RWPE2 (cell line): Measurements from ENCODE around the gene TMEM63A.

Experiments used
- ATAC-seq: fragments of 200-7000 bp; cut with Tn5 transposase; 3 replicates; pipeline ENCODE4 v1.9.1; 2021; ENCODE audit warnings: low read depth
- DNase-seq: peaks from one replicate; pipeline ENCODE4 v3.0.0-alpha.2; 2020; ENCODE audit warnings: low spot score
- H3K27ac ChIP-seq: fragments of 450-650 bp; 2 replicates; pipeline ENCODE4 v1.5.1; 2017; ENCODE audit warnings: mild to moderate bottlenecking; ENCODE audit not compliant: poor library complexity, severe bottlenecking
- H3K27me3 ChIP-seq: fragments of 250-450 bp; sonication (Bioruptor Pico); 2 replicates; pipeline ENCODE4 v1.5.1; 2021; ENCODE audit warnings: mild to moderate bottlenecking, moderate library complexity; ENCODE audit not compliant: insufficient read depth, poor library complexity, severe bottlenecking
- H3K36me3 ChIP-seq: fragments of 250-450 bp; sonication (Bioruptor Pico); 2 replicates; pipeline ENCODE4 v1.5.1; 2020; ENCODE audit warnings: low read depth, mild to moderate bottlenecking, moderate library complexity
- H3K4me1 ChIP-seq: fragments of 250-450 bp; sonication (Bioruptor Pico); 2 replicates; pipeline ENCODE4 v1.5.1; 2021; ENCODE audit warnings: mild to moderate bottlenecking, moderate library complexity; ENCODE audit not compliant: insufficient read depth, poor library complexity, severe bottlenecking
- H3K4me3 ChIP-seq: fragments of 250-450 bp; sonication (Bioruptor Pico); 2 replicates; pipeline ENCODE4 v1.5.1; 2021; ENCODE audit warnings: mild to moderate bottlenecking, moderate library complexity; ENCODE audit not compliant: severe bottlenecking
- H3K9me3 ChIP-seq: fragments of 250-450 bp; sonication (Bioruptor Pico); 2 replicates; pipeline ENCODE4 v1.5.1; 2021; ENCODE audit warnings: mild to moderate bottlenecking, moderate library complexity; ENCODE audit not compliant: severe bottlenecking
- CTCF ChIP-seq: fragments of 450-650 bp; IDR thresholded peaks from one replicate; pipeline ENCODE4 v1.5.1; 2017; ENCODE audit warnings: mild to moderate bottlenecking, moderate library complexity; ENCODE audit not compliant: poor library complexity, severe bottlenecking

Gene TMEM63A

GRCh38 chr1:225883616-225884265, 1.6 kb upstream of the TMEM63A start:
- no peak overlapping the region for H3K27ac ChIP-seq
- no peaks in the 10 kb centered on the region for H3K9me3 ChIP-seq
- DNase-seq (no peak), ATAC-seq (no peak)
- no peaks in the 10 kb centered on the region for H3K36me3 ChIP-seq
- H3K27me3 ChIP-seq, result no peaks in the 10 kb centered on the region
- TF ChIP-seq CTCF, result no peak
- peaks cover 2% of the 10 kb centered on the region for H3K4me1 ChIP-seq
- H3K4me3 ChIP-seq, result no peak overlapping the region

- H3K27ac ChIP-seq, result peak overlapping the region; percentile 57
- TF ChIP-seq CTCF, result no peak
- ATAC-seq, result peak; percentile 61
- no peaks in the 10 kb centered on the region for H3K27me3 ChIP-seq
- no peak for DNase-seq
- H3K4me1 ChIP-seq, result peaks cover 2% of the 10 kb centered on the region
- H3K36me3 ChIP-seq, result no peaks in the 10 kb centered on the region
- peak overlapping the region; percentile 70 for H3K4me3 ChIP-seq
- H3K9me3 ChIP-seq, result no peaks in the 10 kb centered on the region
These were observed 775 bp upstream of the TMEM63A start for GRCh38 chr1:225882694-225883615.

- Histone ChIP-seq H3K27ac (peak overlapping the region; percentile 57), H3K9me3 (no peaks in the 10 kb centered on the region), H3K4me3 (peak overlapping the region; percentile 70), H3K4me1 (peaks cover 2% of the 10 kb centered on the region), H3K27me3 (no peaks in the 10 kb centered on the region), H3K36me3 (no peaks in the 10 kb centered on the region)
- ATAC-seq (peak; percentile 26; the same call in 2 of the 3 replicates), DNase-seq (no peak)
- no peak for TF ChIP-seq CTCF
These were observed 860 bp downstream of the TMEM63A start for GRCh38 chr1:225881081-225881958.

- ATAC-seq (no peak), DNase-seq (no peak)
- Histone ChIP-seq H3K9me3 (no peaks in the 10 kb centered on the region), H3K36me3 (no peaks in the 10 kb centered on the region), H3K4me1 (peaks cover 3% of the 10 kb centered on the region), H3K27me3 (no peaks in the 10 kb centered on the region), H3K4me3 (no peak overlapping the region), H3K27ac (peak overlapping the region; percentile 57)
- TF ChIP-seq CTCF, result no peak
These were observed 1.5 kb downstream of the TMEM63A start for GRCh38 chr1:225880636-225881035.
